Stimulated activated CD4-positive, alpha-beta T cell treated with anti-CD3 and anti-CD28 coated beads, Interleukin-15, amount 100 ng/mL, for 48 hours (primary cell): Measurements from ENCODE around the gene UBXN1.

Experiments
- DNase-seq, 2 donors: peaks; one replicate each; pipeline ENCODE4 v3.0.0-alpha.2; 2020; ENCODE audit warnings: low read depth in 2 of 2

UBXN1 gene

DNA sequence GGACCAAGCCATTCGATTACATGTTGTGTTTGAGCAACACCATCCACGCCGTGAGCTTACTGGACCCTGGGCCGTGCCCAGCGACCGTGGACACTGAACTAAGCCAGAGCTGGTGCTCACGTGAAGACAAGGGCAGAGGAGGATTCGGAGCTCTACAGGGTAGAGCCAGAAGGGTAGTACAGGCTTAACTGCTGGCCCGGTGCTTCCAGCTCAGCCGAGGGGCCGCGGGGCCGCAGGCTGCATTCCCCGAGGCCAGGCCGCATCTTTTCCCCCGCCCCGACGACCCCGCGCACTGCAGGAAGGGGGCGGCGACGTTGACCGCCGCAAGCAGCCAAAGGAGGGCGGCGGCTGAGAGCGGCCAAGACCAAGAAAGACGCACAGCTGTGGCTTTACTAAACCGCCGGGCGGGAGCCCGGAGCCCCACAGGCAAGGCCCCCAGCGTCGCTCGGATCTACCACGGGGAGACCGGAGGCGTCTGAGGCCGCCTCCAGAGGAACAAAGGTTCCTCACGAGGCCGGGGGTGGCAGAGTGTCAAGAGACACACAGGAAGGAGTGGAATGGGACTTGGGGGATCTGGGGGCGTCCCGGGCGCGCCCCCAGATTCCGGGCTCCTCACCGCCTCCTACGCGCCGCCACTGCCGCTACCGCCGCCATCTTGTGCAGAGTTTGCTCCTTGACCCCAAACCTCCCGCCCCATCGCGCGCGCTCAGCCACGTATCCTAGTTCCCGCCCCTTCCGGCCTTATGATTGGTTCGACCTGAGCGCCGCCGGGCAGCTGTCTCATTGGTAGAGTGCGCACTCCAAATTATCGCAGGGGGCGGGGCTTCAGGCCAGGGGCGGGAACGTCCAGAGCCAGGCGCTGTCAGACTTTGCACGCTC, 32.7 kb downstream of the UBXN1 start, which contains the start of gene GANAB:
TSS of gene GANAB (minus strand) at position 668 of the 879 bp plus-strand sequence. CDS start at position 654, 14 bp downstream.
- peak; percentile 99 to 100 for DNase-seq

DNA sequence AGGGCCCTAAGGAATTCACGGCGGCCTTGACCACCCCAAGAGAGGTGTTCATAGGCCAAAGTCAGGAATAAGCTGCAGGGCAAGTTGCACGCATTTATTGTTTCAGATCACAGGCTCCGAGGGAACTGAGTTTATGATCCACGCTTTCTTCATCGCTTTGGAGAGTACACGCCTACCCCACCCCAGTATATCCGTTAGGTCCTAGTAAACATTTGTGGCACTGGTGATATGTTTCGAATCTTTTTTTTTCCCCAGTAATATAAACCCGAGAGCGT, 33.3 kb downstream of the UBXN1 start:
- DNase-seq = no peak

DNA sequence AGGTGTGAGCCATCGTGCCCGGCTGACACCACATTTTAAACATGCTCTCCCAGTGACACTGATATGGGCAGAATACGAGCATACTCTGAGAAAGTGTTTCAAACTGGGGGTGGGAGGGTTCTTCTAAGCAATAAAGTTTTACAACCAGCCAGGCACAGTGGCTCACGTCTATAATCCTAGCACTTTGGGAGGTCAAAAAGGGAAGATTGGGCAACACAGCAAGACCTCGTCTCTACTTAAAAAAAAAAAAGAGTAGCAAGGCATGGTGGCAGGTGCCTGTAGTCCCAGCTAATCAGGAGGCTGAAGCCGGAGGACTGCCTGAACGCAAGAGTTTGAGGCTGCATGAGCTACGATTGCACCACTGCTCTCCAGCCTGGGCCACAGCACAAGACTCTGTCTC, 34.7 kb downstream of the UBXN1 start:
- DNase-seq = no peak

DNA sequence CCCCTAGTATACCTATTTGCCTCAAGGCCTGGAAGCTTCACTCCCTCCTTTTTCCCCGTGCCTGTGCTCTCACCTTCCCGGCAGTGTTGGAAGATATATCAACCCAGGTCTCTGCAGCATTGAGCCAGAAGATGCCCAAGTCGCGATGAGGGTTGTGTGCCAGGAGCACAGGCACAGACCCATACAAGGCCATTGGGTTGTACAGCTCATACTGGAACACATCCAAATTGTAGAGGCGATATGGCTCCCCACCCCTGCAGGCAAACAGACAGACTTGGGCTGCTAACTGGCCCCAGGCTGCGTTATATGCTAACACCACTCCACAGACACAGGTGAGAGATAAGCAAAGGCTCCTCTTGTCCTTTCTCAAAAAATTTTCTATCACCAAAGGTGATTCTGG, 46.4 kb downstream of the UBXN1 start:
- DNase-seq = no peak

DNA sequence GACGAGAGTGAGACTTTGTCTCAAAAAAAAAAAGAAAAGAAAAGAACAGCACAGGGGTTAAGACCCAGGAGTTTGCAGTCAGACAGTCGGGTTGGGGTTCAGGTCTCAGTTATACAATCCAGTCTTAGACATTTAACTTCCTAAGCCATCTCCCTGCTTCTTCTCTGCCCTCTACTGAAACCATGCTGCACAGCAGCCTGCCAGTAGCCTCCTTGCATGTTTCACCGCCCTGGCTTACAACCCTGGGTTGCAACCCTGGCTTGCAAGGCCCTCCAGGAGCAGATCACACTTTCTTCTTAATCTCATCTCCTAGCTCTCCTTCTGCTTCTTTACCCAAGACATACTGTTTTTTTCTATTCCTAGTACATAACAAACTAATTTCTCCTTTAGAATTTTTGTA, 51.2 kb downstream of the UBXN1 start:
- no peak for DNase-seq
